K562 (cell line): ENCODE measurements around the gene DIP2C. TPM values are rescaled to one million over a fixed set of nuclear protein-coding genes. Genes with fewer than 3 reads are reported as not detected.

Experiments used
- ATAC-seq: fragments of 200-7000 bp; cut with Tn5 transposase; 3 replicates; pipeline ENCODE4 v1.9.1; 2020; ENCODE audit warnings: moderate library complexity
- BruUV-seq: library from RNA; stranded (reverse); fragments of 400-500 nt; replicated peaks from 2 replicates; lab custom pipeline; 2021; lab: Mats Ljungman, UMichigan
- CTCF ChIA-PET: fragments of 300-600 bp; formaldehyde crosslinking; extraction: SDS; loops from one replicate; lab custom pipeline; 2021; ENCODE audit warnings: low intra/inter-chr PET ratio; lab: Yijun Ruan, JAX
- POLR2A ChIA-PET: fragments of 300-600, 350-650 bp; sonication (Branson Sonifier 250); formaldehyde crosslinking; extraction: SDS; loops from one replicate; lab custom pipeline; 2021; ENCODE audit warnings: antibody characterized with exemption, inconsistent platforms; lab: Yijun Ruan, JAX
- DNase-seq, 4 experiments: peaks; one replicate each; pipeline versions ENCODE4 v3.0.0 to v3.0.0-alpha.2; 2011 to 2018; ENCODE audit warnings: low spot score in 3 of 4, mixed read lengths in 3 of 4; ENCODE audit errors: extremely low read depth in 1 of 4
- FAIRE-seq: peaks from 2 replicates; lab custom pipeline; 2011; peaks lifted over from hg19 to GRCh38; lab: Jason Lieb, UNC
- H2AFZ ChIP-seq: 2 replicates; pipeline ENCODE4 v1.6.0; 2011; ENCODE audit warnings: low read depth, low read length, control low read depth, inconsistent platforms
- H3K27ac ChIP-seq: fragments of 200-600 bp; 3 replicates; pipeline ENCODE4 v1.8.0; 2011; ENCODE audit warnings: low read depth, mild to moderate bottlenecking, control low read depth, inconsistent platforms, low read length, moderate library complexity, mixed read lengths; ENCODE audit errors: extremely low read depth
- H3K27me3 ChIP-seq, 2 experiments: fragments of 300-600 bp in 1 of 2; 2 replicates in 1 of 2; 3 replicates in 1 of 2; pipeline versions ENCODE4 v1.6.0 to v1.8.0; 2011; ENCODE audit warnings: inconsistent platforms in 2 of 2, low read length in 2 of 2, mild to moderate bottlenecking in 1 of 2, mixed read lengths in 1 of 2, moderate library complexity in 1 of 2; ENCODE audit not compliant: control insufficient read depth in 2 of 2, insufficient read depth in 2 of 2
- H3K36me3 ChIP-seq: fragments of 300-600 bp; 3 replicates; pipeline ENCODE4 v1.8.0; 2011; ENCODE audit warnings: mild to moderate bottlenecking, low read length, inconsistent platforms; ENCODE audit not compliant: control insufficient read depth, insufficient read depth
- H3K4me1 ChIP-seq, 2 experiments: fragments of 200-600 bp in 1 of 2; replicated peaks in 1 of 2; 2 replicates in 1 of 2; 3 replicates in 1 of 2; pipeline versions ENCODE4 v1.5.1 to v1.8.0; 2011; ENCODE audit warnings: inconsistent platforms in 2 of 2, low read length in 2 of 2, mild to moderate bottlenecking in 1 of 2, mixed read lengths in 1 of 2, moderate library complexity in 1 of 2; ENCODE audit not compliant: control insufficient read depth in 2 of 2, insufficient read depth in 2 of 2
- H3K4me2 ChIP-seq: 2 replicates; pipeline ENCODE4 v1.6.1; 2011; ENCODE audit warnings: low read length, control low read depth, inconsistent platforms, mixed read lengths; ENCODE audit not compliant: insufficient read depth
- H3K4me3 ChIP-seq: fragments of 200-600 bp; sonication (generic), shearing (Covaris generic); 2 replicates; pipeline ENCODE4 v1.5.1; 2016; ENCODE audit warnings: control low read depth, inconsistent platforms
- H3K79me2 ChIP-seq: fragments of 200-600 bp; 3 replicates; pipeline ENCODE4 v1.8.0; 2011; ENCODE audit warnings: low read length, inconsistent platforms; ENCODE audit not compliant: control insufficient read depth, insufficient read depth
- H3K9ac ChIP-seq, 2 experiments: 2 replicates each; pipeline versions ENCODE4 v1.6.0 to v1.6.1; 2011; ENCODE audit warnings: low read depth in 2 of 2, low read length in 2 of 2, control low read depth in 1 of 2, inconsistent platforms in 1 of 2, mild to moderate bottlenecking in 1 of 2, mixed read lengths in 1 of 2; ENCODE audit not compliant: insufficient read depth in 1 of 2
- H3K9me1 ChIP-seq: one replicate; pipeline ENCODE4 v1.6.0; 2011; ENCODE audit warnings: inconsistent platforms, mild to moderate bottlenecking, low read length, moderate library complexity; ENCODE audit not compliant: control insufficient read depth, insufficient read depth
- H3K9me3 ChIP-seq: replicated peaks from 2 replicates; pipeline ENCODE4 v1.5.1; 2011; ENCODE audit warnings: low read depth, low read length, inconsistent platforms; ENCODE audit not compliant: control insufficient read depth, insufficient read depth
- H4K20me1 ChIP-seq: replicated peaks from 2 replicates; pipeline ENCODE4 v1.6.1; 2011; ENCODE audit warnings: low read length, inconsistent platforms, mixed read lengths; ENCODE audit not compliant: control insufficient read depth, insufficient read depth
- BRF2 ChIP-seq: IDR thresholded peaks from 3 replicates; pipeline ENCODE4 v1.6.1; 2011; ENCODE audit warnings: borderline replicate concordance, mild to moderate bottlenecking; ENCODE audit not compliant: insufficient read length, insufficient read depth
- CXXC5 ChIP-seq: fragments of 250-450 bp; sonication (Bioruptor Pico); IDR thresholded peaks from 2 replicates; pipeline ENCODE4 v1.8.0; 2022; ENCODE audit warnings: inconsistent platforms, mild to moderate bottlenecking, moderate library complexity
- DNMT1 ChIP-seq: fragments of 450-650 bp; IDR thresholded peaks from 2 replicates; pipeline ENCODE4 v1.6.1; 2016; ENCODE audit warnings: antibody characterized with exemption, mild to moderate bottlenecking
- EGR1 ChIP-seq: fragments of 450-650 bp; conservative IDR thresholded peaks from 2 replicates; pipeline ENCODE4 v1.6.1; 2017; ENCODE audit warnings: mild to moderate bottlenecking
- HDAC6 ChIP-seq: IDR thresholded peaks from 2 replicates; pipeline ENCODE4 v1.6.1; 2012; ENCODE audit warnings: low read depth, mild to moderate bottlenecking, control low read depth, inconsistent platforms, low read length, moderate library complexity
- POLR3A ChIP-seq: IDR thresholded peaks from 2 replicates; pipeline ENCODE4 v1.6.1; 2011; ENCODE audit warnings: borderline replicate concordance, mild to moderate bottlenecking, moderate library complexity; ENCODE audit not compliant: insufficient read length, insufficient read depth; ENCODE audit errors: extremely low read depth
- SIX5 ChIP-seq, 2 experiments: IDR thresholded peaks; 2 replicates each; pipeline ENCODE4 v1.6.1; 2011; ENCODE audit warnings: low read length in 2 of 2, borderline replicate concordance in 1 of 2, low read depth in 1 of 2, mild to moderate bottlenecking in 1 of 2, moderate library complexity in 1 of 2; ENCODE audit not compliant: insufficient read depth in 1 of 2
- U2AF1 ChIP-seq: fragments of 200-400 bp; formaldehyde crosslinking; optimal IDR thresholded peaks from 2 replicates; pipeline ENCODE3; 2017; ENCODE audit warnings: mild to moderate bottlenecking, low read depth, low read length, moderate library complexity
- ZNF197 ChIP-seq: fragments of 200-800 bp; sonication (Bioruptor generic); IDR thresholded peaks from 2 replicates; pipeline ENCODE4 v1.6.1; 2016; ENCODE audit warnings: low read depth, missing genetic modification characterization, missing compliant biosample characterization
- ZNF75A ChIP-seq: fragments of 450-650 bp; formaldehyde crosslinking; IDR thresholded peaks from 2 replicates; pipeline ENCODE4 v1.4.0; 2020; ENCODE audit warnings: mild to moderate bottlenecking
- WGBS: fragments of 100-300 bp; shearing (Covaris generic); methylation state at CpG from one replicate; pipeline ENCODE4 v1.1.6; 2016; ENCODE audit warnings: low coverage, mixed read lengths; ENCODE audit not compliant: insufficient coverage; ENCODE audit errors: missing lambda C conversion rate; 5-methylcytosine and 5-hydroxymethylcytosine counted together
- in situ Hi-C: fragments of 300-500 bp; cut with MboI; formaldehyde crosslinking; loops from 4 replicates; pipeline ENCODE4 v1.15.0; 2018; ENCODE audit warnings: inconsistent platforms, mixed read lengths
- intact Hi-C: fragments of 100-400 bp; cut with micrococcal nuclease; formaldehyde crosslinking; loops from 2 replicates; pipeline ENCODE4 v1.14.2; 2022
- polyA plus RNA-seq, 8 experiments: library from polyadenylated mRNA; depleted of rRNA in 4 of 8; stranded (reverse) in 5 of 8; unstranded in 3 of 8; fragments of >200 nt; fragmentation: Nextera tagmentation in 2 of 8; fragmentation: Illumina TruSeq in 1 of 8; extraction: Ambion mirVana in 2 of 8; extraction: Trizol in 1 of 8; gene quantifications; 2 replicates each; pipeline versions ENCODE4 v1.2.1 to v1.2.3, GENCODE V29; 2011 to 2014; ENCODE audit warnings: inconsistent platforms in 1 of 8, missing spikeins in 1 of 8
- total RNA-seq, 7 experiments: library from RNA; depleted of rRNA in 6 of 7; stranded (reverse); fragments of >200 nt in 6 of 7; fragmentation: Illumina TruSeq in 2 of 7; extraction: Trizol in 2 of 7; gene quantifications; 2 replicates each; pipeline versions ENCODE4 v1.2.1 to v1.2.3, GENCODE V29; 2011 to 2021; ENCODE audit warnings: low replicate concordance in 1 of 7

DIP2C gene
- total and polyA plus RNA-seq, 9 of the 15 experiments (the other 6 are each of a cell fraction or from before 2014, with no cell fraction given): 0.01 TPM; not detected in 8

DNA sequence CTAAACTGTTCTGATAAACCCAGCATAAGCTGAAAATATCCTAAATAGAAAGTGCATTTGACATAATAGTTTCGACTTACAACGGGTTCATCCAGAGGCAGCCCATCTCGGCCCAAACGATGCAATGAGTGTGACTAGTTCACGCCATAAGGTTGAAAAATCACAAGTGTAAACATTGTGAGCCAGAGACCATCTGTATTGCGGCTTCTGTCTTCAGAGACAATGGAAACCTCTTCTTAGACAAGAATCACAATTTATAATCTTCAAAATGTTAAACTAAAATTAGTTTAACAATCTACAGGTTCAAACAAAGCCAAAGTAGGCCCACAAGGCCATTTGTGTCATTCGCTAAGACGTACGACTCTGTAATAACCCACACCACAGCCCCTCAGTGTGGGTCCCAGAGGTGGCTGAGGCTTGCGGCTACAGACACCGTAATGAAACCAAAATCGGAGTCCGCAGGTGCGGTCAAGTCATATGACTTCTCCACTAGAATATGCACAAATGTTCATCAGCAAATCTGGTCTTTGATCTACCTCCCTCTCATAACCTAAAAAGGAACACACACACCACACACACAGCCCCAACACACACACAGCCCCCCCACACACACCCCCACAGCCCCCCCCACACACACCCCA lies 81.8 kb downstream of the DIP2C start:
- intact Hi-C loops (no loop called here), in situ Hi-C loops (no loop called here)
- CTCF ChIA-PET: no interaction called here
- ATAC-seq (no peak), FAIRE-seq (no peak), DNase-seq (no peak)
- no peak overlapping the region for H3K9ac ChIP-seq
- POLR2A ChIA-PET: no interaction called here
- H2AFZ ChIP-seq: no peak overlapping the region
- WGBS: 46% methylated on average over 13 of the region's 14 CpGs
- no peak overlapping the region for H3K4me2 ChIP-seq
- peaks cover 16 to 33% of the 10 kb centered on the region in 2 experiments; a peak in 4 of 5 replicates for H3K27me3 ChIP-seq
- H4K20me1 ChIP-seq: no peaks in the 10 kb centered on the region
- no peaks in the 10 kb centered on the region for H3K9me3 ChIP-seq
- TF ChIP-seq BRF2 (no peak), ZNF75A (CRISPR knock-in tag) (no peak), POLR3A (no peak), HDAC6 (no peak), EGR1 (no peak), ZNF197 (no peak), U2AF1 (no peak), DNMT1 (no peak), CXXC5 (CRISPR knock-in tag) (no peak), SIX5 (IDR thresholded peaks at IDR 0.05; ENCODE audit: borderline replicate concordance in 1 of 2, insufficient read depth in 1 of 2, low read depth in 1 of 2, low read length in 2 of 2) (no peak)
- no peaks in the 10 kb centered on the region for H3K9me1 ChIP-seq
- no peak overlapping the region for H3K27ac ChIP-seq
- no peaks in the 10 kb centered on the region for H3K4me1 ChIP-seq
- no peaks in the 10 kb centered on the region for H3K79me2 ChIP-seq
- no peaks in the 10 kb centered on the region for H3K36me3 ChIP-seq
- BruUV-seq: no TSS peak
- no peak overlapping the region for H3K4me3 ChIP-seq
